ENCODE data around the gene CTSO. TPM values are rescaled to one million over a fixed set of nuclear protein-coding genes. Genes with fewer than 3 reads are reported as not detected.

Gene CTSO
- total RNA-seq, 1 experiment from 2014 or later: 0.57 TPM

DNA sequence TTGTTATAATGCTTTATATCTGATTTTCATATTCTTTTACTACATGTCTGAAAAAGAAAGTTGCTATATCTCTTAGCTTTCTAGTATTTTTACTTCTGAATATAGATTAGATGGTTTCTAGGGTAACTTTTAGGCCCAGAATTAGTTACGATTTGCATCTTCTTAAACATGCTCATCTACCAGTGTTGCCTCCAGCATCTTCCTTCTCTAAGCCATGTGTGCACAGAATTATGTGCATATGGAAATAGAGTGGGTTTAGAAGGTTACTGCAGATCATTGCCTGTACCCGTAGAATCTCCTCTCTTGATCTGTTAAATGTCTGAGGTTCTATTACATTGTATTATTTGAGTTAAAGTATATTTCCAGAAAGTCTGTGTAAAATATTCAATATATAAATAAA, 52.7 kb downstream of the CTSO start:
- ATAC-seq: no peak
- Histone ChIP-seq H3K4me1 (ENCODE audit: control insufficient read depth in 1 of 2, insufficient read depth in 2 of 2, low read length in 2 of 2) (no peaks in the 10 kb centered on the region), H3K9me3 (ENCODE audit: control insufficient read depth in 1 of 2, insufficient read depth in 1 of 2, low read depth in 1 of 2, low read length in 2 of 2) (no peaks in the 10 kb centered on the region), H2AFZ (ENCODE audit: low read depth, low read length, poor library complexity, severe bottlenecking) (no peak overlapping the region), H3K27ac (ENCODE audit: low read depth, low read length) (no peak overlapping the region), H3K4me2 (ENCODE audit: low read length) (no peak overlapping the region), H3K36me3 (ENCODE audit: control insufficient read depth in 1 of 2, insufficient read depth in 2 of 2, low read length in 2 of 2) (no peaks in the 10 kb centered on the region), H3K27me3 (ENCODE audit: insufficient read depth, low read length) (no peaks in the 10 kb centered on the region), H4K20me1 (ENCODE audit: insufficient read depth) (no peaks in the 10 kb centered on the region), H3K9ac (ENCODE audit: low read length) (no peak overlapping the region), H3K79me2 (ENCODE audit: insufficient read depth, low read length) (no peaks in the 10 kb centered on the region), H3K4me3 (replicated peaks in 1 of 2; ENCODE audit: low read depth in 1 of 2, low read length in 2 of 2) (no peak overlapping the region), H3K9me2 (ENCODE audit: insufficient read depth) (no peaks in the 10 kb centered on the region)
- no peak for DNase-seq (ENCODE audit: low read depth, low spot score)
- intact Hi-C loops (cut with micrococcal nuclease): no loop called here
- ChIA-PET CTCF (no interaction called here), POLR2A (no interaction called here), RAD21 (ENCODE audit: low non-redundant PET in 1 of 2, low total read pairs in 2 of 2, uncharacterized antibody in 2 of 2, unreplicated experiment in 2 of 2) (no interaction called here)
- no TSS peak for BruUV-seq (replicated peaks)
- no peak for TF ChIP-seq CBX3 (IDR thresholded peaks at IDR 0.05; ENCODE audit: low read depth)

DNA sequence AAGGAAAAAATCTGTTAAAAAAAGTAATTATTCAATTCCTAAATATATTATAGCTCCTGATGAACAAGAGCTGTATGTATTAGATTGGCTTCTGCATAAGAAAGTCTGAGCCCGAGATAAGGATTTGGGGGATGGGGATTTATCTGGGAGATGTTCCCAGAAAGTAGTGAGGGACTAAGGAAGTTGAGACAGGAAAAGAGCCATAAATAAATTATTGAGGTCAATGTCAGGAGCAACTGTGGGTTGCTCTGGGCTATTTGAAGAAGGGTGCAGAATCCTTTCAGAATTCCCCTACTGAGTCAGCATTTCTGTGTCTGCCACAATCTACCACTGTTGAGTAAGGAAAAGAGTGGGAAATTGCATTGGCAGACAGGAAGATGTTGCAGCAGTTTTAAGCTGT, 53.3 kb downstream of the CTSO start:
- no peaks in the 10 kb centered on the region for H3K79me2 ChIP-seq (ENCODE audit: insufficient read depth, low read length)
- intact Hi-C loops (cut with micrococcal nuclease): no loop called here
- H3K4me2 ChIP-seq (ENCODE audit: low read length): no peak overlapping the region
- no peaks in the 10 kb centered on the region for H3K27me3 ChIP-seq (ENCODE audit: insufficient read depth, low read length)
- no peak for ATAC-seq
- CTCF ChIA-PET: no interaction called here
- no peaks in the 10 kb centered on the region for H3K4me1 ChIP-seq (ENCODE audit: control insufficient read depth in 1 of 2, insufficient read depth in 2 of 2, low read length in 2 of 2)
- RAD21 ChIA-PET (ENCODE audit: low non-redundant PET in 1 of 2, low total read pairs in 2 of 2, uncharacterized antibody in 2 of 2, unreplicated experiment in 2 of 2): no interaction called here
- no peak overlapping the region for H3K9ac ChIP-seq (ENCODE audit: low read length)
- H3K9me3 ChIP-seq (ENCODE audit: control insufficient read depth in 1 of 2, insufficient read depth in 1 of 2, low read depth in 1 of 2, low read length in 2 of 2): no peaks in the 10 kb centered on the region
- no peaks in the 10 kb centered on the region for H3K36me3 ChIP-seq (ENCODE audit: control insufficient read depth in 1 of 2, insufficient read depth in 2 of 2, low read length in 2 of 2)
- H3K4me3 ChIP-seq (replicated peaks in 1 of 2; ENCODE audit: low read depth in 1 of 2, low read length in 2 of 2): no peak overlapping the region
- no peak overlapping the region for H2AFZ ChIP-seq (ENCODE audit: low read depth, low read length, poor library complexity, severe bottlenecking)
- H4K20me1 ChIP-seq (ENCODE audit: insufficient read depth): no peaks in the 10 kb centered on the region
- BruUV-seq (replicated peaks): no TSS peak
- no peak overlapping the region for H3K27ac ChIP-seq (ENCODE audit: low read depth, low read length)
- POLR2A ChIA-PET: no interaction called here
- H3K9me2 ChIP-seq (ENCODE audit: insufficient read depth): no peaks in the 10 kb centered on the region
- no peak for DNase-seq (ENCODE audit: low read depth, low spot score)
- no peak for TF ChIP-seq SIN3A (IDR thresholded peaks at IDR 0.05; ENCODE audit: low read depth)
- no peak for TF ChIP-seq FOSL1 (IDR thresholded peaks at IDR 0.05; ENCODE audit: low read depth)
- TF ChIP-seq YY1 (IDR thresholded peaks at IDR 0.05; ENCODE audit: extremely low read depth, insufficient replicate concordance, low read depth, low read length): no peak
- TF ChIP-seq ZFX (IDR thresholded peaks at IDR 0.05): no peak
- TF ChIP-seq RAD21 (IDR thresholded peaks at IDR 0.05; ENCODE audit: low read depth): no peak
- TF ChIP-seq TCF7L2 (IDR thresholded peaks at IDR 0.05; ENCODE audit: borderline replicate concordance, extremely low read depth, insufficient read depth, insufficient read length): no peak
- TF ChIP-seq ELF1 (IDR thresholded peaks at IDR 0.05; ENCODE audit: borderline replicate concordance, low read depth): no peak
- no peak for TF ChIP-seq JUND (IDR thresholded peaks at IDR 0.05)
- TF ChIP-seq, protein P1, sequence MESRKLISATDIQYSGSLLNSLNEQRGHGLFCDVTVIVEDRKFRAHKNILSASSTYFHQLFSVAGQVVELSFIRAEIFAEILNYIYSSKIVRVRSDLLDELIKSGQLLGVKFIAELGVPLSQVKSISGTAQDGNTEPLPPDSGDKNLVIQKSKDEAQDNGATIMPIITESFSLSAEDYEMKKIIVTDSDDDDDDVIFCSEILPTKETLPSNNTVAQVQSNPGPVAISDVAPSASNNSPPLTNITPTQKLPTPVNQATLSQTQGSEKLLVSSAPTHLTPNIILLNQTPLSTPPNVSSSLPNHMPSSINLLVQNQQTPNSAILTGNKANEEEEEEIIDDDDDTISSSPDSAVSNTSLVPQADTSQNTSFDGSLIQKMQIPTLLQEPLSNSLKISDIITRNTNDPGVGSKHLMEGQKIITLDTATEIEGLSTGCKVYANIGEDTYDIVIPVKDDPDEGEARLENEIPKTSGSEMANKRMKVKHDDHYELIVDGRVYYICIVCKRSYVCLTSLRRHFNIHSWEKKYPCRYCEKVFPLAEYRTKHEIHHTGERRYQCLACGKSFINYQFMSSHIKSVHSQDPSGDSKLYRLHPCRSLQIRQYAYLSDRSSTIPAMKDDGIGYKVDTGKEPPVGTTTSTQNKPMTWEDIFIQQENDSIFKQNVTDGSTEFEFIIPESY (IDR thresholded peaks at IDR 0.05; ENCODE audit: extremely low read depth, insufficient replicate concordance, low read length): no peak
- TF ChIP-seq POLR2A (IDR thresholded peaks at IDR 0.05; ENCODE audit: borderline replicate concordance, extremely low read depth, insufficient read depth, insufficient read length): no peak
- no peak for TF ChIP-seq REST (IDR thresholded peaks at IDR 0.05; ENCODE audit: low read depth)
- no peak for TF ChIP-seq CBX3 (IDR thresholded peaks at IDR 0.05; ENCODE audit: low read depth)
- no peak for TF ChIP-seq EZH2 (IDR thresholded peaks at IDR 0.05)
- TF ChIP-seq EZH2phosphoT487 (IDR thresholded peaks at IDR 0.05; ENCODE audit: borderline replicate concordance): no peak
- no peak for TF ChIP-seq ZNF274 (IDR thresholded peaks at IDR 0.05; ENCODE audit: low read depth, low read length)
- TF ChIP-seq POLR2AphosphoS5 (IDR thresholded peaks at IDR 0.05; ENCODE audit: low read depth, low read length): no peak
- TF ChIP-seq MAX (IDR thresholded peaks at IDR 0.05): no peak

Data from HCT116 (cell line).